ENCODE data around the gene ENG. TPM values are rescaled to one million over a fixed set of nuclear protein-coding genes. Genes with fewer than 3 reads are reported as not detected.

Gene ENG
- total and polyA plus RNA-seq, 2 donors from 2014 or later = 135 to 158 TPM

DNA sequence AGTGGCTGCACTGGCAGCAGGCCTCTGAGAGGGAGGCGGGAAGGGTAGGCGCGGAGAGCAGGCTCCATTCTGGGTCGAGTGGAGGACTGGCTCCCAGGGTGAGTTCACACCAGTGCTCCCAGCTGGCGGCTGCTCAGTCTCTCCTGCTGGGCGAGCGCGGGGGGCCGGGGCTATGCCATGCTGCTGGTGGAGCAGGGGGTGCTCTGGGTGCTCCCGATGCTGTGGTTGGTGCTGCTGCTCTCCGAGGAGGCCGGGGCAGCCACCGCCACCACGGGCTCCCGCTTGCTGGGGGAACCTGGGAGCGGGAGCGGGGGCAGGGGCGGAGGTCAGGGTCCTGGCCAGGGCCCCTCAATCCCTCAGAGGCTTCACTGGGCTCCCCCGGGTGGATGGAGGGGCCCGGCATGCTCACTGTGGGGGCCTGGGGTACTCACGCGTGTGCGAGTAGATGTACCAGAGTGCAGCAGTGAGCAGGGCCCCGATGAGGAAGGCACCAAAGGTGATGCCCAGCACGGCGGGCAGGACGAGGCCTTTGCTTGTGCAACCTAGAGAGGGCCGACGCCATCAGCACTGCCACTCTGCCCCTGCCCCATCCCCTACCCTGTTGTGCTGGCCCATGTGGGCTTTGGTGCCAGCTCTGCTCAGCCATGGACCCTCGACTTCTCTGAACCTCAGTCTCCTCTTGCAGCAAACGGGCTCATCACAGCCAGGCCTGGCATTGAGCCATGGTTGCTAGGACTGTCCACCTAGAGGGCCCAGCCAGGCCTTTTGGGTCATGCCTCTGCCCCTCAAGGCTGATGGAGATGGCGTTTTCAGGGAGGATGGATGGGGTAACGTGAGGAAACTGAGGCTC lies 38.7 kb downstream of the ENG start:
- no peak overlapping the region for H3K27ac ChIP-seq (ENCODE audit: low read depth in 2 of 2, low read length in 2 of 2)
- H3K27me3 ChIP-seq (ENCODE audit: control insufficient read depth, insufficient read depth, low read length) = no peaks in the 10 kb centered on the region
- DNase-seq (peak in 1 of 5 donors; percentile 38), FAIRE-seq (no peak)
- H3K4me3 ChIP-seq (ENCODE audit: low read length in 3 of 3) = no peak overlapping the region
- intact Hi-C loops (cut with DNase I) = no loop called here
- TF ChIP-seq, protein P1, sequence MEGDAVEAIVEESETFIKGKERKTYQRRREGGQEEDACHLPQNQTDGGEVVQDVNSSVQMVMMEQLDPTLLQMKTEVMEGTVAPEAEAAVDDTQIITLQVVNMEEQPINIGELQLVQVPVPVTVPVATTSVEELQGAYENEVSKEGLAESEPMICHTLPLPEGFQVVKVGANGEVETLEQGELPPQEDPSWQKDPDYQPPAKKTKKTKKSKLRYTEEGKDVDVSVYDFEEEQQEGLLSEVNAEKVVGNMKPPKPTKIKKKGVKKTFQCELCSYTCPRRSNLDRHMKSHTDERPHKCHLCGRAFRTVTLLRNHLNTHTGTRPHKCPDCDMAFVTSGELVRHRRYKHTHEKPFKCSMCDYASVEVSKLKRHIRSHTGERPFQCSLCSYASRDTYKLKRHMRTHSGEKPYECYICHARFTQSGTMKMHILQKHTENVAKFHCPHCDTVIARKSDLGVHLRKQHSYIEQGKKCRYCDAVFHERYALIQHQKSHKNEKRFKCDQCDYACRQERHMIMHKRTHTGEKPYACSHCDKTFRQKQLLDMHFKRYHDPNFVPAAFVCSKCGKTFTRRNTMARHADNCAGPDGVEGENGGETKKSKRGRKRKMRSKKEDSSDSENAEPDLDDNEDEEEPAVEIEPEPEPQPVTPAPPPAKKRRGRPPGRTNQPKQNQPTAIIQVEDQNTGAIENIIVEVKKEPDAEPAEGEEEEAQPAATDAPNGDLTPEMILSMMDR (IDR thresholded peaks at IDR 0.05; ENCODE audit: borderline replicate concordance, extremely low read depth, insufficient read depth) = no peak
- no peaks in the 10 kb centered on the region for H3K4me1 ChIP-seq (ENCODE audit: control insufficient read depth in 2 of 3, insufficient read depth in 2 of 3, low read depth in 1 of 3, low read length in 3 of 3)
- no peaks in the 10 kb centered on the region for H3K9me3 ChIP-seq (ENCODE audit: control insufficient read depth in 2 of 3, insufficient read depth in 1 of 3, low read length in 3 of 3)
- no peak overlapping the region for H3K9ac ChIP-seq (ENCODE audit: low read length in 3 of 3)
- peaks cover 2 to 41% (median 16%) of the 10 kb centered on the region in 3 donors for H3K36me3 ChIP-seq (ENCODE audit: control insufficient read depth in 2 of 3, insufficient read depth in 3 of 3, low read length in 3 of 3)

- no peaks in the 10 kb centered on the region for H3K27me3 ChIP-seq (ENCODE audit: control insufficient read depth, insufficient read depth, low read length)
- no peak overlapping the region for H3K27ac ChIP-seq (ENCODE audit: low read depth in 2 of 2, low read length in 2 of 2)
- peaks cover 2 to 40% (median 16%) of the 10 kb centered on the region in 3 donors for H3K36me3 ChIP-seq (ENCODE audit: control insufficient read depth in 2 of 3, insufficient read depth in 3 of 3, low read length in 3 of 3)
- DNase-seq (no peak), FAIRE-seq (no peak)
- H3K9me3 ChIP-seq (ENCODE audit: control insufficient read depth in 2 of 3, insufficient read depth in 1 of 3, low read length in 3 of 3) = no peaks in the 10 kb centered on the region
- TF ChIP-seq, protein P1 (IDR thresholded peaks at IDR 0.05; ENCODE audit: borderline replicate concordance, extremely low read depth, insufficient read depth) = no peak
- no peak overlapping the region for H3K4me3 ChIP-seq (ENCODE audit: low read length in 3 of 3)
- H3K9ac ChIP-seq (ENCODE audit: low read length in 3 of 3) = no peak overlapping the region
- intact Hi-C loops (cut with DNase I) = no loop called here
- no peaks in the 10 kb centered on the region for H3K4me1 ChIP-seq (ENCODE audit: control insufficient read depth in 2 of 3, insufficient read depth in 2 of 3, low read depth in 1 of 3, low read length in 3 of 3)
Measured at GRCh38 chr9:127814619-127815511, 39.6 kb downstream of the ENG start.

DNA sequence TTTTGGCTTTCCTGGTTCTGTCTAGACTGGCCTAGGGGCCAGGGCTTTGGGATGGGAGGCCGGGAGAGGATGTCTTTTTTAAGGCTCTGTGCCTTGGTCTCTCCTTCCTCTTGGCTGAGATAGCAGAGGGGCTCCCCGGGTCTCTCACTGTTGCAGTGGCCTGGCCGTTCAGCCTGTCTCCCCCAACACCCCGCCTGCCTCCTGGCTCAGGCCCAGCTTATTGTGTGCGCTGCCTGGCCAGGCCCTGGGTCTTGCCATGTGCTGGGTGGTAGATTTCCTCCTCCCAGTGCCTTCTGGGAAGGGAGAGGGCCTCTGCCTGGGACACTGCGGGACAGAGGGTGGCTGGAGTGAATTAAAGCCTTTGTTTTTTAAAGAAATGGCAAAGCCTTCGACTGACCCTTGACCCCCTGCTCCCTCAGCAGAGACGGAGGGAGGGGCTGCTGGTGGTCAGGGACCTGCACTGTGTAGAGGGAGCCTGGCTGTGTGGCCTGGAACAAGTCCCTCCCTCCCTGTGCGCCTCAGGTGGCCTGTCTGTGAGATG lies 40.7 kb downstream of the ENG start:
- Histone ChIP-seq H3K27ac (ENCODE audit: low read depth in 2 of 2, low read length in 2 of 2) (no peak overlapping the region), H3K4me3 (ENCODE audit: low read length in 3 of 3) (no peak overlapping the region), H3K36me3 (ENCODE audit: control insufficient read depth in 2 of 3, insufficient read depth in 3 of 3, low read length in 3 of 3) (peaks cover 2 to 39% (median 16%) of the 10 kb centered on the region in 3 donors), H3K9ac (ENCODE audit: low read length in 3 of 3) (no peak overlapping the region), H3K9me3 (ENCODE audit: control insufficient read depth in 2 of 3, insufficient read depth in 1 of 3, low read length in 3 of 3) (no peaks in the 10 kb centered on the region), H3K27me3 (ENCODE audit: control insufficient read depth, insufficient read depth, low read length) (no peaks in the 10 kb centered on the region), H3K4me1 (ENCODE audit: control insufficient read depth in 2 of 3, insufficient read depth in 2 of 3, low read depth in 1 of 3, low read length in 3 of 3) (peaks cover 0 to 6% (median 0%) of the 10 kb centered on the region in 3 donors)
- DNase-seq = peak in 1 of 5 donors; percentile 38
- intact Hi-C loops (cut with DNase I) = no loop called here
- no peak for FAIRE-seq
- TF ChIP-seq, protein P1 (IDR thresholded peaks at IDR 0.05; ENCODE audit: borderline replicate concordance, extremely low read depth, insufficient read depth) = no peak
